Measurements from ENCODE around the gene GAB3.
"Not testable (repeated sequence)": the region's sequence is repeated elsewhere in the genome, so short reads cannot be mapped to it uniquely, and the experiment has no call there.

The GAB3 gene

DNA sequence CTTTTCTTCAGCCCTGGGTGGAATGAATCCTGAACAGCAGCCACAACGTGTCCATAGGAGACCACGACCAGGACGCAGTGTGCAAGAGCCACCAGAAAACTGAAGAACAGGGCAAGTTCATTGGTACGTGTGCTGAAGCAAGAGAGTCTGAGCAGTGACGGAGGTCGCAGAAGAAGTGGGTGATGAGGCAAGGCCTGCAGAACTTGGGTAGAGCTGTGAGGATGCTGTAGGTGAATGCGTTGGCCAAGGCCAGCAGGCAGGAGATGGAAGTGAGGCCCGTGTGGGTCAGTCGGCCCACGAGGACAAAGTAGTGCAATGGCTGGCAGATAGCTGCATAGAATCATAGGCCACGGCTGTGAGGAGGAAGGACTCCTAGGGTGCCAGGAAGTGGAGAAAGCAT is 91.9 kb downstream of the GAB3 start:
- no peak for DNase-seq (ENCODE audit: low read depth in 3 of 3, low spot score in 1 of 3)

GRCh38 chrX:154658187-154658586 is 92.7 kb downstream of the GAB3 start:
- DNase-seq (ENCODE audit: low read depth in 3 of 3, low spot score in 1 of 3), result no peak

- DNase-seq (ENCODE audit: low read depth in 3 of 3, low spot score in 1 of 3), result no peak
Measured at GRCh38 chrX:154657226-154657805, 93.6 kb downstream of the GAB3 start.

DNA sequence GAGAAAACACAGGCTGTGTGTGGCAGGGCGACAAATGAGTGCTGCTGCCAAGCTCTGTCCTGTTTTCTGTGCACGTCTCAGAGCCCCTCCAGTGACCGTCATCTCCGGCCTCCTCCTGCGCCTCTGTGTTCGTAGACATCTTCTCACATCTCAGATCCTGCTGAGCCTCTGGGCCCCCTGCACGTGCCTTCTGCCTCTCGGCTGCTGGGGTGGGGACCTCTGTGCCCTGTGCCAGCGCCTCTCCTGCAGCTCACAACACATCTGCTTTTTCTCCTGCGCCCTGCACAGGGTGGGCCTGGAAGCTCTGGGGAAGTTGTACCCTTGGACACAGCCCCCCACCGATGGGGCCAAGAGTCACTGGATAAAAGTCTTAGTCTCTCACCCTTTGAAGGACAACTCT is 95.1 kb downstream of the GAB3 start:
- no peak for DNase-seq (ENCODE audit: low read depth in 3 of 3, low spot score in 1 of 3)

DNA sequence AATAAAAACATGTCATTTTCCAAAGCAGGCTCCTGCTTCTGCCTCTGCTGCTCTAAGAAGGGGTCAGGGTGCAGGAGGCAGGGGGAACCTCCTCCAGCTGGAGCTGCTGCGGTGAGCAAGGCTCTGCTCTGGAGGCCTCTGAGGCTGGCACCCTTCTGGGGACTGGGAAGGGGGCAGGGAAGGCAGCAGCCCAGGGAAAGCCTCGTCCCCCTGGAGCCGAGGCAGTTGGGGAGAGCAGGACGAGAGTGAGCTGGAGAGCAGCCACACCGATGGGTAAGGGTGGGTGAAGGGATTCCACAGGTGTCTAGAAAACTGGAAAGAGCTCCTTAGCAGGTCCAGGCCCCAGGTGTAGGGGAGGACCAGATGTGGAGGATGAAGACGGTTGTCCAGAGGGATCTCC is 95.5 kb downstream of the GAB3 start:
- no peak for DNase-seq (ENCODE audit: low read depth in 3 of 3, low spot score in 1 of 3)

DNA sequence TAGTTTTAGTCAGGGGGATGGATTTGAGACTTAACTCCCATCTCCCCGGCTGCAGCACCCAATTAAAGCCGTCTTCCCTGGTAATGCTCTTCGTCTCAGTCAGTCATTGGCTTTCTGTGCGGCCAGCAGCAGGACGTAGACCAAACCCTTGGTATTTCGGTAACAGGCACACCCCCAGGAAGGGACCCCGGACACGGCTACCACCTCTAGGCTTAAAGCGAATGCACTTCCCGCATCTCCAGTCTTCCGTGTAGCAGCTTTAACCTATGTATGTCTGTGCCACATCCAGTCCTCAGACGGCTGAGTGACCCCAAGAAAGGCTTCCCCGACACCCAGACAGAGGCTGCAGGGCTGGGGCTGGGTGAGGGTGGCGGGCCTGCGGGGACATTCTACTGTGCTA is 96.0 kb downstream of the GAB3 start:
- DNase-seq (ENCODE audit: low read depth in 3 of 3, low spot score in 1 of 3), result no peak

- DNase-seq (ENCODE audit: low read depth in 3 of 3, low spot score in 1 of 3), result no peak
Measured at GRCh38 chrX:154654372-154654771, 96.5 kb downstream of the GAB3 start.

- not testable (repeated sequence) for DNase-seq (ENCODE audit: low read depth in 3 of 3, low spot score in 1 of 3)
Measured at GRCh38 chrX:154653413-154653812, 97.5 kb downstream of the GAB3 start, which contains the start of gene CTAG2. Gene CTAG2 (minus strand): TSS chrX:154653579. CDS start chrX:154653515, 64 bp downstream.

- no peak for DNase-seq (ENCODE audit: low read depth in 3 of 3, low spot score in 1 of 3)
Measured at GRCh38 chrX:154653048-154653401, 97.9 kb downstream of the GAB3 start.

DNA sequence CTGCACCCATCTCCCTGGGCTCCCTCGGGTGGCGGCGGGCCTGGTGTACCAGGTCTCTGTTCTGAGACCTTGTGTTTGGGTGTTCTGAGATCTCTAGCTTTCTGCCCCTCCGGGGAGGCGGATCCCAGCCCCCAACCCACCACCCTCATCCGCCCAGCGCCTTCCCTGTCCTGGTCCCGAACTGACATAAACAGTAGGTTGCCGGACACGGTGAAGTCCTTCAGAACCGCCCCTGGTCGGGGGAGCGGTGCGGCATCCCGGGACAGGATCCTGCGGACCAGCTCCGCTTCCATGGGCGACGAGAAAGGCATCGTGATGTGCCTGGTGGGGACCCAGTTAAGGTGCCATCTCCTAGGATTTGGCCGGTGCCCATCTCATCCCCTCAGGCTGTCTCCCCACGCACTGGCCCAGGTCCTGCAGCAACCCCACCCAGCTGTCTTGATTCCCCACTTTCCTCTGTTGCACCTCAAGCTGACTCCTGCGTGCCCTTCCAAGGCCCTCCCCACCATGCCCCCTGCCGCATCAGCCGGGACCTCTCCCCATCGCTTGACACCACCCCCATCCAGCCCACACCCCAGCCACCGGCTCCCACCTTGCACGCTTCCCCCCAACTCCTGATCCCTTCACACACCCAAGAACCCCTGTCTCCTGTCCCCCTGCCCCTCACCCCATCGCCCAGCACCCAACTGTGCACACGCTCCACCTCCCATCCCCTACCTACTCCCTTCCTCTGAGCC is 98.4 kb downstream of the GAB3 start:
- no peak for DNase-seq (ENCODE audit: low read depth in 3 of 3, low spot score in 1 of 3)

- DNase-seq (ENCODE audit: low read depth in 3 of 3, low spot score in 1 of 3), result no peak
Measured at GRCh38 chrX:154650221-154650510, 100.7 kb downstream of the GAB3 start.

DNA sequence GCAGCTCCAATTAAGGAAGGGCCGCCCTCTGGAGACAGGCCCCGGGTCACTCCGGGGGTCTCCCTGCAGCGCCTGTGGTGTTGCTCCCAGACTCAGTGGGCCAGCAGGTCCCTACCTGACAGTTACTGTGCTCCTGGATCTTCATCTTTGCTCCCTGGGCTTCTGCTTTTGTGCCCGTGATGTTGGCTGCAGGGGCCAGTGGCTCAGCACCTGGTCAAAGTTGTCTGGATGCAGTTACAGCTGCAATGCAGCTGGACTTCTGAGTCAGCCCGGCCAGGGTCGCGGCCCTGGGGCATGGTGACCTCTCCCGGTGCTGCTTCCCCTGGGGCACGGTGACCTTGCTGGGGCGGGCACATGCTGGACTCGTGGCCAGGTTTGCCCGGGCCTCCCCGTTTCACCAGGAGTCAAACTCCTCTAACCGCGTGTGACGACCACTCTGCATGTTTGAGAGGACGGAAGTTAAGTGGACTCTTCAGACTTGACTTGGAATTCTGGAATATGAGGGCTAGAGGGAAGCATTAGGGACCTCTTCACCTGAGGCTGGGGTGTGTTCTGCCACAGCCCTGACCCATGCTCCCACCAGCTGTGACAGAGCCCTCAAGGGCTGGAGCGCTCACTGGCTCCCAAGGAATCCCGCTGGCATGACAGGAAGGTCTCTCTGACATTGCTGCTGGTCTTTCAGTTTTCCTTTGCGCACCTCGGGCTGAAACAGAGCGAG is 101.2 kb downstream of the GAB3 start:
- DNase-seq (ENCODE audit: low read depth in 3 of 3, low spot score in 1 of 3), result no peak

GRCh38 chrX:154648931-154649330 is 101.9 kb downstream of the GAB3 start:
- DNase-seq (ENCODE audit: low read depth in 3 of 3, low spot score in 1 of 3), result no peak

DNA sequence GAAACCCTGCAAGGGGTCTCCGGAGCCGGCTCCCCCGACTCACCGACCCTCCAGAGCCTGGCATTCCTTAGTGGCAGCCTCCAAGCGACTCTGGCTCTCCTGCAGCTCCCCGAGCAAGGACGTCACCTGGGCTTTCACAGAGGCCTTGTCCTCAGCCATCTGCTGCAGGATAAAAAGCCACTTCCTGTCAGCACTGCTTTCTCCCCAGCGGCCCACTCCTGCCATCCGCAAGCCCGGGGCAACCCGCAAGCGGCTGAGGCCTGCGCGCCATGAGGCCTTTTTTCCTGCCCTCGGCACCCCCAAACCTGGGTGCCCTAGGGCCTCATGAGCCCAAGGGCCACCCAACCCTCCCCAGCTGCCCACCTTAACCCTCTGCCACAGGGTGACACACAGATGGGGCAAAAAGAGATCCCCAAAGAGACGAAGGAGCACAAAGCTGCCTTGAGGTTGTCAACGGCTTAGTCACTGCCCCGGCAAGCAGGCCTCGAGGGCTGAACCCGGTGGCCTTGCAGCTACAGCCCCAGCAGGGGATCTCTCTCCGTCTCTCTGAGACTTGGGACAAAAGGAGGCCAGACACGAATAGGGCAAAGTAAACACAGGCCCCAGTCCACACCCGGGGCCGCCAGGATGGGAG is 105.0 kb downstream of the GAB3 start:
- not testable (repeated sequence) for DNase-seq (ENCODE audit: low read depth in 3 of 3, low spot score in 1 of 3)

- DNase-seq (ENCODE audit: low read depth in 3 of 3, low spot score in 1 of 3), result not testable (repeated sequence)
Measured at GRCh38 chrX:154643708-154644107, 107.2 kb downstream of the GAB3 start.

DNA sequence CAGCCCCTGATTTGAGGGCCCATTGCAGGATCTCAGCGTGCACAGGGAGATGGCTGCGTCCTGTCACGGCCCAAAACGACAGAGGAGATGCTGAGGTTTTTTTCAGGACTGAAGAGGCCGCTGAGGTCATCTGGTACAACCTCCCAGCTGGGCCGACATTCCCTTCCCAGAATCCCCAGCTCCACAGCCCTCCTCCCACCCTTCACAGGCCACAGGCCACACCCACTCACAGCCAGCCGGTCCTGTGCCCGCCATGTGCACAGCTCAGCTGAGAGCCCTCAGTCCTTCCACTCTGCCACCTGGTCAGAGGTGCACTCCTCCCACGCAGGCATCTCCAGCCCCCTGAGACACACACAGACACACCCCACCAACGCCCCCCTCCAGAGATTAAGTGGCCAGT is 109.1 kb downstream of the GAB3 start:
- not testable (repeated sequence) for DNase-seq (ENCODE audit: low read depth in 3 of 3, low spot score in 1 of 3)

DNA sequence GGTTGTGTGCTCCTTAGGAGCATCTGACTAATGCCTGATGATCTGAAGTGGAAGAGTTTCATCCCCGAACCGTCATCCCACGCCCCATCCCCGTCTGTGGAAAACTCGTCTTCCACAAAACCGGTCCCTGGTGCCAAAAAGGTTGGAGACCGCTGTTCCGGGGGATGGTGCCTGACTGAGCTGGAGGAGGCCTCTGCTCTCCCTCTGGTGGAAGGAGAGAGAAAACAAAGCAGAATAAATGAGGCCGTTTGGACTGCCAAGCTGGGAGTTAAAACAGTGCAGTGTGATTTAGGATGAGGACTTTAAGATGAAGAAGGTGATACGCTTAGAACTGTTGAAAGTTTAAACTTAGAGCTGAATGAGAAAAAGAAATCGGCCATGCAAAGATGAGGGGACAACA is 117.2 kb downstream of the GAB3 start:
- DNase-seq (ENCODE audit: low read depth in 3 of 3, low spot score in 1 of 3), result not testable (repeated sequence)

DNA sequence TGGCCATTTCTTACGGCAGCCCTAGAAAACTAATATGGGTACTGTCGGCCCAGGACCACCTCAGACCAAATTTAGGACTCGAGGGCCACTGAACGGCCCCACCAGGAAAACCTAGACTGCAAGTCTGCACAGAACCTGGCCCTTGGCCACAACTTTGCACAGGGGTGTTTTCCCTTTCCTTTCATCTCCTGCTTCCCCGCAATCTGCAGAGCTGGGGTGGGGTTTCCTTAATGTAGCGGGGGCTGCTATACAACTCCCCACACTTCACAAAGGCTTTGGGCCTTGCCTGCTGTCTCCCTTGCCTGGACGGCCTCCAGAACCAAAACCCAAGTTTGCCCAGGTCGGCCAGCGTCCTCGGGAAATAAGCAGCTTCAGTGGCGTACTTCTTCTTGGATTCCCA is 119.9 kb downstream of the GAB3 start:
- not testable (repeated sequence) for DNase-seq (ENCODE audit: low read depth in 3 of 3, low spot score in 1 of 3)

GRCh38 chrX:154628960-154629359 is 121.9 kb downstream of the GAB3 start:
- not testable (repeated sequence) for DNase-seq (ENCODE audit: low read depth in 3 of 3, low spot score in 1 of 3)
